MCF 10A (cell line): ENCODE results near the gene GRIFIN. TPM values are rescaled to one million over a fixed set of nuclear protein-coding genes. Genes with fewer than 3 reads are reported as not detected.

ENCODE experiments used
- BruUV-seq: library from RNA; stranded (reverse); fragments of 400-500 nt; replicated peaks from 2 replicates; lab custom pipeline; 2021; lab: Mats Ljungman, UMichigan
- CTCF ChIA-PET: fragments of 300-600 bp; sonication (Branson Sonifier 250); formaldehyde crosslinking; extraction: SDS; loops from one replicate; lab custom pipeline; 2021; ENCODE audit warnings: antibody characterized with exemption, inconsistent platforms; lab: Yijun Ruan, JAX
- POLR2A ChIA-PET: fragments of 300-600, 350-650 bp; sonication (Branson Sonifier 250); formaldehyde crosslinking; extraction: SDS; loops from one replicate; lab custom pipeline; 2020; ENCODE audit warnings: antibody characterized with exemption, inconsistent platforms; lab: Yijun Ruan, JAX
- DNase-seq: peaks from one replicate; pipeline ENCODE4 v3.0.0-alpha.2; 2018; ENCODE audit not compliant: unreplicated experiment
- H3K27ac Mint-ChIP-seq: one replicate; pipeline ENCODE4 v1.8.0; 2022; ENCODE audit warnings: mild to moderate bottlenecking, low read depth, mixed read lengths; ENCODE audit not compliant: unreplicated experiment
- H3K27me3 Mint-ChIP-seq: one replicate; pipeline ENCODE4 v1.8.0; 2022; ENCODE audit warnings: mixed read lengths; ENCODE audit not compliant: insufficient read depth, unreplicated experiment
- H3K36me3 Mint-ChIP-seq: one replicate; pipeline ENCODE4 v1.8.0; 2022; ENCODE audit warnings: mild to moderate bottlenecking, moderate library complexity, mixed read lengths; ENCODE audit not compliant: insufficient read depth, unreplicated experiment
- H3K4me1 Mint-ChIP-seq: one replicate; pipeline ENCODE4 v1.8.0; 2022; ENCODE audit warnings: mixed read lengths; ENCODE audit not compliant: insufficient read depth, unreplicated experiment
- H3K4me3 Mint-ChIP-seq: one replicate; pipeline ENCODE4 v1.8.0; 2022; ENCODE audit warnings: mild to moderate bottlenecking, moderate library complexity, mixed read lengths; ENCODE audit not compliant: unreplicated experiment
- H3K9me3 Mint-ChIP-seq: one replicate; pipeline ENCODE4 v1.8.0; 2022; ENCODE audit warnings: mixed read lengths; ENCODE audit not compliant: unreplicated experiment
- intact Hi-C: fragments of 100-400 bp; cut with micrococcal nuclease; formaldehyde crosslinking; loops from 2 replicates; pipeline ENCODE4 v1.14.1; 2022
- total RNA-seq: library from RNA; stranded (reverse); gene quantifications from 2 replicates; pipeline ENCODE4 v1.2.3, GENCODE V29; 2022
- TF ChIP-seq, protein P1 (sequence below): fragments of 200-600 bp; IDR thresholded peaks from one replicate; pipeline ENCODE4 v1.8.0; 2022; ENCODE audit warnings: antibody characterized with exemption, mild to moderate bottlenecking; ENCODE audit not compliant: unreplicated experiment

GRIFIN gene
- total RNA-seq, 1 experiment from 2014 or later = not detected

DNA sequence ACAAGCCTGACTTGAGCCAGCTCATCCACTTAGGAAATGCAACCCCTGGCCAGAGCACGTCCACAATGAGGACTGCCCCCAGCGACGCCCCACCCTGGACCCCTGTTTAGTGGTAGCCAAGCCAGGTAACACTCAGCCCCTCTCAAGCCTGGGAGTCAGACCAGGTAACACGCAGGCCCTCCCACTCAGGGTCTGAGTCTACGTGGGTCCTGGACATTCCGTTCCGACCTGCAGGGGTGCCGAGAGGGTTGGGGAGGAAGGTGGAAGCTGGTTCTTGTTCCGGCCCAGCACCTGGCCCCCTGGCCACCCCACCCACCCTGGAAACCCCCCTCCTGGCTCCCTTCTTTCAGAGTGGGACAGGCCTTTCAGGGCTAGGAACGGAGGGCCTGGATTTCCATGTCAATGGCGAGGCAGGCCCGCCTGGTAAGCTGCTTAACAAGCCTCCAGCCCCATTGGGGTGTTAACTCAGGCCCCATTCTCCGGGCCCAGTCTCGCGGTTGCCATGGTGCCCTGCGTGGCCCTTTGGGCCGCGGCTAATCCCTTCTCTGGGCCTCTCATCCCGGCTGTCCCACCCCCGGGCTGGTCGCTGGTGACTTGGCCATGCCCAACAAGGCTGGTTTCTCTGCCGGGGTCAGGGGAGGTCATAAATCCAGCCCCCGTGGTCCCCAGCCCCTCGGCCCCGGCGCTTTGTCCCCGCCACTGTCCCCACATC is 23.7 kb upstream of the GRIFIN start:
- H3K36me3 Mint-ChIP-seq = no peaks in the 10 kb centered on the region
- no peak overlapping the region for H3K27ac Mint-ChIP-seq
- no peak for DNase-seq
- POLR2A ChIA-PET = no interaction called here
- no TSS peak for BruUV-seq
- intact Hi-C loops = no loop called here
- no peaks in the 10 kb centered on the region for H3K27me3 Mint-ChIP-seq
- H3K4me3 Mint-ChIP-seq = no peak overlapping the region
- no peaks in the 10 kb centered on the region for H3K9me3 Mint-ChIP-seq
- no peaks in the 10 kb centered on the region for H3K4me1 Mint-ChIP-seq
- CTCF ChIA-PET = interaction anchor here (1.1 kb wide), 1 partner anchor 46 kb away, joined by 3 read pairs; no protein-coding TSS in a partner anchor
- TF ChIP-seq, protein P1, sequence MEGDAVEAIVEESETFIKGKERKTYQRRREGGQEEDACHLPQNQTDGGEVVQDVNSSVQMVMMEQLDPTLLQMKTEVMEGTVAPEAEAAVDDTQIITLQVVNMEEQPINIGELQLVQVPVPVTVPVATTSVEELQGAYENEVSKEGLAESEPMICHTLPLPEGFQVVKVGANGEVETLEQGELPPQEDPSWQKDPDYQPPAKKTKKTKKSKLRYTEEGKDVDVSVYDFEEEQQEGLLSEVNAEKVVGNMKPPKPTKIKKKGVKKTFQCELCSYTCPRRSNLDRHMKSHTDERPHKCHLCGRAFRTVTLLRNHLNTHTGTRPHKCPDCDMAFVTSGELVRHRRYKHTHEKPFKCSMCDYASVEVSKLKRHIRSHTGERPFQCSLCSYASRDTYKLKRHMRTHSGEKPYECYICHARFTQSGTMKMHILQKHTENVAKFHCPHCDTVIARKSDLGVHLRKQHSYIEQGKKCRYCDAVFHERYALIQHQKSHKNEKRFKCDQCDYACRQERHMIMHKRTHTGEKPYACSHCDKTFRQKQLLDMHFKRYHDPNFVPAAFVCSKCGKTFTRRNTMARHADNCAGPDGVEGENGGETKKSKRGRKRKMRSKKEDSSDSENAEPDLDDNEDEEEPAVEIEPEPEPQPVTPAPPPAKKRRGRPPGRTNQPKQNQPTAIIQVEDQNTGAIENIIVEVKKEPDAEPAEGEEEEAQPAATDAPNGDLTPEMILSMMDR = no peak

DNA sequence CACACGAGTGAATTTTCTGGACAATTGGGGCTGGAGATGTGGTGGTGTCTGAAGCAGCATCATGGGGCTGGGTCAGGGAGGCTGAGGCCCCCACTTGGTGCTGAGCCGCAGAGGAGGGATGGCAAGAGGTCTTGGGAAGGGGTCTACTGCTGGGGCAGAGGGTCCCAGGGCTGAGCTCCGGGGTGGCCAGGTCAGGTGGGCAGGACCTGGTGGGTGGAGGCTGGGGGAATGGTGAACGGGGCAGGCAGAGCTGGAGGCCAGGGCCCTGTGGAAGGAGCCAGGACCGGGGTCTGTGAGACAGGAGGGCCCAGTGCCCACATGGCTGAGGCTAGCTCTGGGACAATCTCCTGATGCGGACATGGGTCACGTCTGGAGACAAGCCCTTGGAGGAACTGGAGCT is 23.0 kb upstream of the GRIFIN start:
- POLR2A ChIA-PET = interaction anchor here (0.5 kb wide), 1 partner anchor 330 kb away, joined by 3 read pairs; no protein-coding TSS in a partner anchor
- CTCF ChIA-PET = interaction anchor here (1.1 kb wide), 1 partner anchor 45 kb away, joined by 3 read pairs; no protein-coding TSS in a partner anchor
- BruUV-seq = no TSS peak
- H3K27ac Mint-ChIP-seq = no peak overlapping the region
- H3K36me3 Mint-ChIP-seq = no peaks in the 10 kb centered on the region
- TF ChIP-seq, protein P1 = no peak
- no peaks in the 10 kb centered on the region for H3K4me1 Mint-ChIP-seq
- DNase-seq = no peak
- intact Hi-C loops = no loop called here
- H3K9me3 Mint-ChIP-seq = no peaks in the 10 kb centered on the region
- H3K4me3 Mint-ChIP-seq = no peak overlapping the region
- H3K27me3 Mint-ChIP-seq = no peaks in the 10 kb centered on the region

DNA sequence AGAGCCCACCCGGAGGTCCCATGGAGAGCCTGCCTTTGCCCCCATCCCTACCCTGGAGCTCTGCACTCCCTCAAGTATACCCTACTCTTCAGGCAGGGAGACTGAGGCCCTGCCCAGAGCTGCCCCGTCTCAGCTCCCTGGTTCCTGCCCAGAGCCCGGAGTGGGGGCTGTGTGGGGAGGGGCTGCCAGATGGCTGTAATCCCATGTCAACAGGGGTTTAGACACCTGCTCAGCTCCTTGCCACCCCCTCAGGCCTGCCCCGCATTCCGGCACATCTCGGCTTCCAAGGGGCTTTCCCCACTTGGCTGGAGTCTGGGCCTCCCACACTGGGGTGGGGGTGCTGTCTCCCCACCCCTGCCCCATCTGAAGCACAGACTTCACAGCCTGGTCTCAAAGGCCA is 22.5 kb upstream of the GRIFIN start:
- DNase-seq = no peak

More for the DNA sequence above, 22.5 kb upstream of the GRIFIN start:
- intact Hi-C loops = no loop called here
- H3K4me3 Mint-ChIP-seq = no peak overlapping the region
- H3K36me3 Mint-ChIP-seq = no peaks in the 10 kb centered on the region
- ChIA-PET CTCF (no interaction called here), POLR2A (interaction anchor here (0.5 kb wide), 1 partner anchor 330 kb away, joined by 3 read pairs; no protein-coding TSS in a partner anchor)
- peaks cover under 1% of the 10 kb centered on the region for H3K4me1 Mint-ChIP-seq
- H3K9me3 Mint-ChIP-seq = no peaks in the 10 kb centered on the region
- peaks cover 3% of the 10 kb centered on the region for H3K27me3 Mint-ChIP-seq
- H3K27ac Mint-ChIP-seq = no peak overlapping the region
- BruUV-seq = no TSS peak
- TF ChIP-seq, protein P1 = no peak
